Stimulated activated CD4-positive, alpha-beta T cell treated with anti-CD3 and anti-CD28 coated beads, Interleukin-2, amount 100 ng/mL, for 48 hours (primary cell): ENCODE results near the gene DNAJC8.

Experiments
- DNase-seq, 2 donors: peaks; one replicate each; pipeline ENCODE4 v3.0.0-alpha.2; 2020

DNAJC8 gene

DNA sequence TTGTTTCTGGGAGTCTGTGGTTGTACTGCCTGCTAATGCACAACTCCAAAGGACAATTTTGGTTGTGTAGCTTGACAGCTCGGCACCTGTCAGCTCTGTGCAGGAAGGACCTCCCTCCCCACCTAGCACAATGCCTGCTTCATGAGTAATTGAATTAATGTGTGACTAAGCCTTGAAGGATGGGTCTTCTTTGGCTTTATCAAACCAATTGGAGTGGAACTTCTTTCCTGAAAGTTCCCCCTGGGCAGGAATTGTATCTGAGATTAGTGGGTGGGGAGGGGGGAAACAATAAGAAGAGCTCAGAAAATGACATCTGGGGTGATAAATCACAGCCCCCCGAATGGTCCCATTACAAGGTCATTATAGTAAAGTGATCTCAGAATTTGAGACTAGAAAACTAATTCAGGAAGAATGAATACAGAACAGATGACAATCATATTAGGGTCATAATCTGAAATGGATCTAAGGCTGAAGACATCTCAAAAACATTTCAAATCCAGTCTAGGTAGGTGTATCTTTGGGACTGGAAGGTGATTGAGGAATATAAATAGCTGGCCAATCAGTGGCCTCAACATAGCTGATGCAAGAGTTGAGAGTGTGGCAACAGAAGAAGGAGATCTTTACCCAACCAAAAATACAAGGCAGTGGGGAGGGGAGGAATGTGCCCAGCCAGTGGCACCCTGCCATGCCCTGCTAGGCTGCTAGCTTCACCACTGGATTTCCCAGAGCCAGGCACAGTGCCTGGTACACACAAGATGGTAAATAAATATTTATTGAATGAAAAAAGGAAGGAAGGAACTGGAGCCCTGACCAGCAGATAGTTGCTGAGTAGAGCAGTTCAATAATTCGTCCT lies 16.4 kb upstream of the DNAJC8 start:
- DNase-seq, result no peak

DNA sequence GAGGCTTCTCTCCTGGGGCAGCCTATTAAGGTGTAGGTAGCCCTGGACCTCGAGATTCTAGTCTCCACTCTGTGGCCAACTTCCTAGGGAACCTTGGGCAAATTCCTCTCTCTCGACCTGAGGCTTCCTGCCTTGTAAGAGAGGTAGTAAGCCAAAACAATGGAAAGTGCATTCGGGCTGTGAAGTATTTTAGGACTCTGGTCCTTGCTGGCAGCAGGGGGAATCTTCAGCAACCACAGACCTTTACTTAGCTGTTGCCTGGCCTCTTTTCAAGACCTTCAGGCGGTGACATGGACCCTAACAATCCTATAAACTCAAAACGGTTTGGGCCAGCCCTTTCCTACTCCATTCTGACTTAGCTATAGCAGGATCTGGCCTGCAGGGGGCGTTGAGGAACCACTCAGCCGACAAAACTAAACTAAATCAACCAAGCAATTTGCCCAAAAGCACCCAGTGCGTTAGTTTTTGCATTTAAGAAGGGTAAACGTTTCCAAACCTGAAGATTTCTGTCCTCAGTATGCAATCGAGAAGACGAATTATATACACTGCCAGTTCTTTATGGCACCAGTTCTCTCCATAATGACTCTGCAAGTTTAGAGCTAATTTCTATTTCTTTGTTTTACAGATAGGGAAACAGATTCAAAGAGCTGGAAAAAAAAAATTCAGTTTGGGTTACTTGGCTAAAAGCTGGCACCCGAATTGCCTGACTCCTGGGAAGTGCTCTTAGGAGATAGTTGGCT lies 15.6 kb upstream of the DNAJC8 start:
- peak; percentile 78 to 82 for DNase-seq

DNA sequence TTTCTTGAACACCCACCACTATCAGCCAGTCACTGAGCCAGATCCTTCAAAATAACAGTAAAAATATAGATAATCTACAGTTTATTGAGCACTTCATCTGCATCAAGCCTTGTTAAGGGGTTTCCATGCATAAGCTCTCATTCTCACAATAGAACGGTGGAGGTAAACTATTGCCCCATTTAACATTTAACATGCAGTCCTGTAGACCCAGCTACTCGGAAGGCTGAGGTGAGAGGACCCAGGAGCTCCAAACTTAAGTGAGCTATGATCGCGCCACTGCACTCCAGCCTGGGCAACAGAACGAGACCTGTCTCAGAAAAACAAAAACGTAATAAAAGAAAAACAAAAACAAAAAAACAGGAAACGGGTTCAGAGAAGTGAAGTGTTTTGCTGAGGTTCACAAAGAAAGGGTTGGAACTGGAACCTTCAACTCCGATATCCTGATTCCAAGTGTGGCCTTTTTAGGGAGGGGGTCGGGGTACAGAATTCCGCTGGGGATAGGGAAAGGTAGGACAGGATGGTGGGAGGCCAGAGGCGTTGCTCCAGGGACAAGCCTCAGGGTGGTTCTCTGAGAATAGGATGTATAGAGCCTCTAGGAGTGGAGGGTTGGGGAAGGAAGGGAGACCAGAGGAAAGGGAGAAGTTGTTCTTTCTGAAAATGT lies 14.9 kb upstream of the DNAJC8 start:
- DNase-seq, result no peak

DNA sequence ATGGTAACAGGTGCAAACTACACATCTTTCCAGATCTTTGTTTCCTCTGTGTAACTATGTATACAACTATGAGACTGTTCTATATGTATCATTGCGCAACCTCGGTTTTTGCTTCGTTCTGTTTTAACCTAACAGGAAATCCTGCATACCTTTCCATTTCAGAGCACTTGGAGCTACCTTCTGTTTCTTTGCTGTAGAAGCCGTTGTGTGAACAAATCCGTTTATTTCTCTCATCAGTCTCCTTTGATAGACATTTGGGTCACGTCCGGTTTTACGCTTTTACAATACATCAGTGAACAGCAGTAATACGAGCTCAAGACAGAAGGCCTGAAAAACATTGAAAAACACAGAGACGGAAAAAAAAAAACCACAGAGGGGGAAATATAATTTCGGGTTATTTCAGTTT lies 13.6 kb upstream of the DNAJC8 start:
- DNase-seq, result no peak

- no peak for DNase-seq
Observed at GRCh38 chr1:28244549-28245251, 11.9 kb upstream of the DNAJC8 start.

DNA sequence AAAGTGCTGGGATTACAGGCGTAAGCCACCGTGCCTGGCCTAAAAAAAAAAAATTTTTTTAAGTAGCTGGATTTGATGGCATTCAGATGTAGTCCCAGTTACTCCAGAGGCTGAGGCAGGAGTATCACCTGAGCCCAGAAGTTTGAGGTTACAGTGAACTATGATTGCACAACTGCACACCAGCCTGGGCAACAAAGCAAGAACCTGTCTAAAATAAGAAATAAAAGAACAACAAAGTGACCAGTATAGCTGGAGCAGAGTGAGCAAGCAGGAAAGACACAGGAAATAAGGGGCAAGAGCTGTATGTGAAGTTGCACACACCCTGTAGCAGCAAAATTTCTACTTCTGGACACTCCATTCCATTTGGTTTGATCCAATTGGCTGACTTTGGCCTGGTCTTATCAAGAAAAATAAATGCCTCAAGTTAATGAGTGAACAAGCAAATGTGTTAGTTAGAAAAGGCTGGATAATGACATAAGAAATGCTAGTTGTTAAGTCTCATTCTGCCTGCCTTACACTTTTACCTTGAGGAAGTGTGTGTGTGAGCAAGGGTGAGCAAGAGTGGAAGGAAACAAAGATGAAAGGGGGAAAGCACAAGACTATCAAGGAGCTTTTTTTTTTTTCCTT lies 11.0 kb upstream of the DNAJC8 start:
- DNase-seq, result no peak

- DNase-seq, result no peak
Observed at GRCh38 chr1:28241638-28242241, 8.9 kb upstream of the DNAJC8 start.

DNA sequence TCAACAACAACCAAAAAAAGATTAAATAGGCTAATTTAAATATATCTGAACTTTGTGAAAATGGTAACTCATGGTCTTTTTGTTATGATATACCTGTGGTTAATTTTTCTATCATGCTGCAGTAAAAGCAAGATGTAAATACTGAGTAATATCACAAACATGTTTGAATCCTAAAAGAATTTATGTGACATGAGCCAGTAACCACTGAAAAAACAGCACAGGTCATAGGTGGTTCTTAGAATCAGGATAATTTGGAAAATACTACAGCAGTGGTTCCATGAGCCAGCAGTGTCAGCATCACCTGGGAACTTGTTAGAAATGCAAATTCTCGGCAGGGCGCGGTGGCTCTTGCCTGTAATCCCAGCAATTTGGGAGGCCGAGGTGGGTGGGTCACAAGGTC lies 7.2 kb upstream of the DNAJC8 start:
- DNase-seq, result no peak

GRCh38 chr1:28239004-28239403 lies 6.2 kb upstream of the DNAJC8 start:
- no peak for DNase-seq

DNA sequence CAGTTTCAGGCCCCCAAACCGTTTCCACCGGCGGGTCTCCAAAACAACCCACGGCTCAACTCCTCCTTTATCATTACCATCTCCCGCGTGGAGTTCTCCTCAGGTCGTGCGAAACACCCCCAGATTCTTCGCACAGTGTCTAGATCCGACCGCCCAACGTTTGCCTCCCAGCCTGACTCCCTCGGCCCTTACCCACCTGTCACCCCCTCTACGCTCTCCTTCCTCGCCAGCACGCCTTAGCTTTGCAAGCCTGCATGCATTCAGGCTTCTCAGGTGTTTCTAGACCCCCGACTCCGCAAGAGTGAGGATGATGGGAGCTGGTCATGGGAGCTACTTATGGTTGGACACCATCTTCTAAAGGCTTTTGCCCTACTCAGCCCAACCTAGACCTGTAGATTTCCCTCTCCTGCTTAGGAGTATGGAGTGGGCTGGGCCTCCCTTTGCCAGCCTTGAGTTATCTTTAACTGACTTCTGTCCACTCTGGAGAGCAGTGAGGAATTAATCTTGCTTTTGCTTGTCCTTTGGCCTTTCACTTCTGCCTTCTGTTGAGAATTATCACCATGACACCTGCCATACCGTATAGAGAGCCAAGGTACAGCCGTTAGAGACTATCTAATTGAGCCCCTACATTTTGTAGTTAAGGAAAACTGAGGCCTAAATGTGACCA lies 4.0 kb upstream of the DNAJC8 start:
- no peak for DNase-seq

- DNase-seq, result peak; percentile 83 to 89
Observed at GRCh38 chr1:28235755-28236655, 3.2 kb upstream of the DNAJC8 start, which contains the start of gene ATP5IF1. ATP5IF1 (plus strand) TSS chr1:28236124; CDS start chr1:28236184, 60 bp downstream.

GRCh38 chr1:28233264-28233606 lies 406 bp upstream of the DNAJC8 start:
- no peak for DNase-seq

DNA sequence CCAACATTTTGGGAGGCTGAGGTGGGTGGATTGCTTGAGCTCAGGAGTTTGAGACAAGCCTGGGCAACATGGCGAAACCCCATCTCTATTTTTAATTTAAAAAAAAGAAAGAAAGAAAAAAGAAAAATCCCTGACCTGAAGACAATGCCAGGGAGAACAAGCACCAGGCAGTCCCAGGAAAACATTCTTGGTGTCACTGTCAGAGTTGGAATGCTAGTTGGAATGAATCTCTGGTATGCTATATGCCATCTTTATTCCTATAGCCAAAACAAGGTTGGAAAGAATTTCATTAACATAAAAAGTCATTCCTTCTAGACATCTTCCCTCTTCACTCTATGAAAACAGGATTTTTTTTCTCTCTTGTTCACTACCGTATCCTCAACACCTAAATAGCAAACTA lies 2.8 kb downstream of the DNAJC8 start:
- DNase-seq, result no peak

DNA sequence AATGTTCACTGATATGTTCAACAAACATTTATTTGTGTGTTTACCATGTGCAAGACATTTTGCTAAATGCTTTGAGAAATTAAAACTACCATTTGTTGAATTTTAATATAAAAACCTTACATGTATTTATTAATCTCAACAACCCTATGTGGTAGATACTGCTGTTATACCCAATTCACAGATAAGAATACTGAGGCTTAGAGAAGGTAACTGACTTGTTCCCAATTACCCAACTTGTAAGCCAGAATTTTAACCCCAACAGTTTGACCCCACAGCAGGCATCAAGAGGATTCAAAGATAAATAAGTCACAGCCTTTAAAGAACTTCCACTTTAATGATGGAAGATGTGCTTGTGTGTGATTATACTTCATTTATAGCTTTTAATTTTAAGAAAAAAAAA lies 3.7 kb downstream of the DNAJC8 start:
- DNase-seq, result no peak

GRCh38 chr1:28213315-28213714 lies 19.5 kb downstream of the DNAJC8 start:
- DNase-seq, result no peak

- DNase-seq, result no peak
Observed at GRCh38 chr1:28209700-28210099, 23.1 kb downstream of the DNAJC8 start.

GRCh38 chr1:28208818-28209441 lies 23.9 kb downstream of the DNAJC8 start:
- peak; percentile 39 for DNase-seq

- no peak for DNase-seq
Observed at GRCh38 chr1:28205243-28205642, 27.6 kb downstream of the DNAJC8 start.

DNA sequence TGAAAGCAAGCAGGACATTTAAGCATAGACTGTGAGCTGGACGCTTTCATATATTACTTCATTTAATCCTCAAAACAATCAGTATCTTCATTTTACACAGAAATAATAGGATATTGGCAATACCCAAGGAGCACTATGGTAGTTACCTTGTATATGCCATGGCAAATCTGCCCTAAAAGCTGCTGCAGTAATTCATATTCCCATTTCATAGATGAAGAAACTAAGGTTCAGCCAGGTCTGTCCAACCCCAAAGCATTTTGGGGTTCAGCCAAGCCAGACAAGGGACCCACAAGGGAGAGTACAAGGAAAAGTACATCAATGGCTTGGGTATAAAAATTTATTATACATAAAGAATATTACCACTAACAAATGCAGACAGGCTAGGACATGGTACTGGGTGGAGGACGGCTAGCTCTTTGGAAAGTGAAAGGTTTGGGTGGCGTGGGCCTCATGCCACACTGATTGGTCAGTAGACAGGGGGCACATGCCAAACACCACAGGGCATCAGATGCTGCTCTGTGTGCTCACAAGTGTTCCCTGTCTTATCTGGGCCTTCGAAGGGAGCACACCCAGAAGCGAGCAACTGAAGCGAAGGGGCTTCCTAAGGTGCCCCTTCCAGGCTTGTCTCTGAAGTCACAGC lies 32.5 kb downstream of the DNAJC8 start:
- DNase-seq, result no peak
